Astrocyte (in vitro differentiated cells and primary cell): ENCODE results near the gene ACVR1.

Experiments
- CTCF ChIP-seq: IDR thresholded peaks from 2 replicates; pipeline ENCODE4 v1.5.1; 2011; ENCODE audit warnings: low read depth, mild to moderate bottlenecking, inconsistent platforms, low read length, moderate library complexity; ENCODE audit not compliant: insufficient read depth
- EZH2 ChIP-seq: IDR thresholded peaks from 2 replicates; pipeline ENCODE4 v1.6.1; 2012; ENCODE audit warnings: mild to moderate bottlenecking, low read length, inconsistent platforms; ENCODE audit not compliant: insufficient read depth

- no peak for TF ChIP-seq CTCF
- no peak for TF ChIP-seq EZH2
These were observed 7.1 kb downstream of the ACVR1 start for GRCh38 chr2:157868993-157869392.
